Fibroblast of peridontal ligament (primary cell): Measurements from ENCODE around the gene RIC3.

Source experiments
- DNase-seq: peaks from one replicate; pipeline ENCODE4 v3.0.0-alpha.2; 2010; ENCODE audit errors: extremely low read depth

Gene RIC3

GRCh38 chr11:8087756-8088155 lies 81.1 kb downstream of the RIC3 start:
- DNase-seq: no peak

- DNase-seq: no peak
Observed at GRCh38 chr11:8087185-8087584, 81.6 kb downstream of the RIC3 start.

GRCh38 chr11:8086571-8086970 lies 82.3 kb downstream of the RIC3 start:
- DNase-seq: no peak

GRCh38 chr11:8086001-8086479 lies 82.8 kb downstream of the RIC3 start:
- DNase-seq: no peak

- no peak for DNase-seq
Observed at GRCh38 chr11:8085011-8085645, 83.7 kb downstream of the RIC3 start.

- no peak for DNase-seq
Observed at GRCh38 chr11:8084352-8084751, 84.5 kb downstream of the RIC3 start.

- no peak for DNase-seq
Observed at GRCh38 chr11:8083871-8084281, 84.9 kb downstream of the RIC3 start.

- DNase-seq: no peak
Observed at GRCh38 chr11:8083088-8083395, 85.8 kb downstream of the RIC3 start.

- DNase-seq: no peak
Observed at GRCh38 chr11:8082391-8083087, 86.3 kb downstream of the RIC3 start.

- DNase-seq: no peak
Observed at GRCh38 chr11:8081591-8082250, 87.1 kb downstream of the RIC3 start.

- DNase-seq: no peak
Observed at GRCh38 chr11:8080674-8081590, 87.9 kb downstream of the RIC3 start, which contains the start of gene TUB. Gene TUB, plus strand, starts transcription at chr11:8081211. Its CDS starts 300 bp downstream, at chr11:8081511.

- no peak for DNase-seq
Observed at GRCh38 chr11:8080069-8080670, 88.7 kb downstream of the RIC3 start.

- DNase-seq: no peak
Observed at GRCh38 chr11:8079111-8079675, 89.6 kb downstream of the RIC3 start.

GRCh38 chr11:8075119-8075726 lies 93.6 kb downstream of the RIC3 start:
- no peak for DNase-seq

GRCh38 chr11:8071616-8072581 lies 96.9 kb downstream of the RIC3 start:
- no peak for DNase-seq

- peak; percentile 66 for DNase-seq
Observed at GRCh38 chr11:8070417-8071115, 98.3 kb downstream of the RIC3 start.

GRCh38 chr11:8069771-8070170 lies 99.1 kb downstream of the RIC3 start:
- no peak for DNase-seq

- peak; percentile 91 for DNase-seq
Observed at GRCh38 chr11:8068605-8069221, 100.1 kb downstream of the RIC3 start.
